ENCODE measurements around the gene DNAJC18. TPM values are rescaled to one million over a fixed set of nuclear protein-coding genes. Genes with fewer than 3 reads are reported as not detected.
"Not testable (repeated sequence)": the region's sequence is repeated elsewhere in the genome, so short reads cannot be mapped to it uniquely, and the experiment has no call there.

DNAJC18 gene
- total RNA-seq, 1 donor = 4.6 TPM

DNA sequence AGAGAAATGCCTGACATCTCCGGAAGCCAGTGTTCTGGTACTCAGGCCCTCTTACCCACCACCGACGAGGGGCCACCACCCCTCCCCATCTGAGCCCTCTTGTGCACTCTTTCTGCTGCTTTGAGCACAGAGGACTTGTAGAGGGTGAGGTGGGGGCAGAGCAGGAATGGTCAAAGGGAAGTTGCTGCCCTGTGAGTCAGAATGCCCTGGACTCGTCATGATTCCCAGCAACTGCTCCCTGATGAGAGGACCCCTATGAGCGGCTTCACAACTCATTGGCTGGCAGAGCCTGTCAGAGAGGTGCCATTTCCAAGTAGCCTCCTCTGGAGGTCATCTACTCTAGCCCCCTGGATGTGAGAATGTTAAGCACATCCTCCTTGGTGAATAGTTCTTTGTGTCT is 22.4 kb upstream of the DNAJC18 start:
- no peak for DNase-seq (ENCODE audit: low read depth in 2 of 3, low spot score in 2 of 3)

- no peak for DNase-seq (ENCODE audit: low read depth in 2 of 3, low spot score in 2 of 3)
Measured at GRCh38 chr5:139461176-139461575, 21.9 kb upstream of the DNAJC18 start.

GRCh38 chr5:139460455-139460854 is 21.1 kb upstream of the DNAJC18 start:
- no peak for DNase-seq (ENCODE audit: low read depth in 2 of 3, low spot score in 2 of 3)

- DNase-seq (ENCODE audit: low read depth in 2 of 3, low spot score in 2 of 3) = no peak
Measured at GRCh38 chr5:139459451-139459934, 20.2 kb upstream of the DNAJC18 start.

DNA sequence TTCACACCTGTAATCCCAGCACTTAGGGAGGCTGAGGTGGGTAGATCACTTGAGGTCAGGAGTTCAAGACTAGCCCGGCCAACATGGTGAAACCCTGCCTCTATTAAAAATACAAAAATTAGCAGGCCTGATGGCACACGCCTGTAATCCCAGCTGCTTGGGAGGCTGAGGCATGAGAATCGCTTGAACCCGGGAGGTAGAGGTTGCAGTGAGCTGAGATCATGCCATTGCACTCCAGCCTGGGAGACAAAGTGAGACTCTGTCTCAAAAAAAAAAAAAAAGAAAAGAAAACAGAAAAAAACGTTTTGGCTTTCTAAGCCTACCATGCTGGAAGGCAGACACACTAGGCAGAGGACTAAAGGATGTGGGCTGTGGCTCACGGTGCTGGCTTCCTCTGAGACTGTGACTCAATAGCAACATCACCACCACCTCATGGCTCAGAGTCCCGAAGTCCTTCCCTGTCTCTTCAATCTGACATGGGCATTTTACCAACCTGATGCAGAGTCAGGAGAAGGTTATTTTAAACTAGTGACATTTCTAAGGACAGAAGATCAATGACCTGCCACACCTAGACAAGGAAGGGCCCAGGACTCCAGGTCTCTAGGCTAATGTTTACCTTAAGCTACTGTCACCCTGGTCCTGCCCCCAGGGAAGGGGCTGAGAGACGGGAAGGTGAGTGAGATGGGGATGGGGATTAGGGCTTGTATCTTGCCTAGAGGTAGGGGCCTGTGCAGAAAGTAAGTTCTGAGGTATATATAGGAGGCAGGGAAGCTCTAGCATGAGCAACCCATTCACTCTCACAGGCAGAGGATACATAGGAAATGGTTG is 19.5 kb upstream of the DNAJC18 start:
- DNase-seq (ENCODE audit: low read depth in 2 of 3, low spot score in 2 of 3) = peak; percentile 60 to 89 (median 86)

DNA sequence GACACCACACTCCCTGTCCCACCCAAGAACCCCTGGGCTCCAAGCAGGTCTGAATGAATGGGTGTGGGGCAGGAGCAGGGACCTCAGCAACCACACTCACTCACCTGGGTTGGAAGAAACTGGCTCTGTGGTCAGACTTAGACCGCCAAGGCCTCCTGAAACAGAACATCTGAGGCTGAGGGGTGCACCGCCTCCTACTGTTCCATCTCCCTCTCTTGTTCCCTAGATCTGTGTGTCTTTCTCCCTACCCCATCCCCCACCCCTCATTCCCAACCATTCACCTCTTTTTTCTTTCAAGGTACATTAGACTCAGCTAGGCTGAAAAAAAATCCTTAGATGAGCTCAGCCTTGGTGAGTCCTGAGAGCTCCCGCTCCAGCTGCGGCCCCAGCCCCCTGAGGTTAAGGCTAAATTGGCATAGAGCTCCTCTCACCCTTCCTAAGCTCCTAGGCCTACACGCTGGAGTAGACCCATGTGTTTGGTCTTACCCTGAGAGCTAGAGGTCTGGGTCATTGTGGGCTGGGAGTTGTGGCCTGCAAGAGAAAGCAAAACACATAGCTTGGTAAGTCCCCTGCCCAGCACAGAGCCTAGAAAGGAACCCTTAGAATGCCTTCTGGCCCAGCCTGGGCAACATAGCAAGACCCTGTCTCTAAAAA is 18.5 kb upstream of the DNAJC18 start:
- DNase-seq (ENCODE audit: low read depth in 2 of 3, low spot score in 2 of 3) = no peak

DNA sequence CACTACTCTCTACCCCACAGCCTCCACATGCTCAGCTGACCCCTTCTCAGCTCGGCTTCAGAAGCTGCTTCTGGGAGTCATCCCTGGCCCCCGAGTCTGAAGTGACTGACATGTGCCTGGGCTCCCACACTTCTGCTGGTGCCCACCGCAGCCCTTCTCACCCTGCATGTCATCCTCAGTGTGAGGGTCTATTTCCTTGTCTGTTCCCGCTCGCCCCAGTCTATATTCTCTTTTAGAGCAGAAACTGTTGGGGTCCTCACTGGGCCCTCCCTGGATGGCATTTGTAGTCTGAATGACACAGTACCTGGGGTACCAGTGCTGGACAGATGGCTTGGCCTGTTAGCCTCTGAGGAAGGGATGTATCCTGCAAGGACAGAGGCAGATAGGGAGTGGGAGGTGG is 17.9 kb upstream of the DNAJC18 start:
- no peak for DNase-seq (ENCODE audit: low read depth in 2 of 3, low spot score in 2 of 3)

- DNase-seq (ENCODE audit: low read depth in 2 of 3, low spot score in 2 of 3) = no peak
Measured at GRCh38 chr5:139456776-139457175, 17.5 kb upstream of the DNAJC18 start.

DNA sequence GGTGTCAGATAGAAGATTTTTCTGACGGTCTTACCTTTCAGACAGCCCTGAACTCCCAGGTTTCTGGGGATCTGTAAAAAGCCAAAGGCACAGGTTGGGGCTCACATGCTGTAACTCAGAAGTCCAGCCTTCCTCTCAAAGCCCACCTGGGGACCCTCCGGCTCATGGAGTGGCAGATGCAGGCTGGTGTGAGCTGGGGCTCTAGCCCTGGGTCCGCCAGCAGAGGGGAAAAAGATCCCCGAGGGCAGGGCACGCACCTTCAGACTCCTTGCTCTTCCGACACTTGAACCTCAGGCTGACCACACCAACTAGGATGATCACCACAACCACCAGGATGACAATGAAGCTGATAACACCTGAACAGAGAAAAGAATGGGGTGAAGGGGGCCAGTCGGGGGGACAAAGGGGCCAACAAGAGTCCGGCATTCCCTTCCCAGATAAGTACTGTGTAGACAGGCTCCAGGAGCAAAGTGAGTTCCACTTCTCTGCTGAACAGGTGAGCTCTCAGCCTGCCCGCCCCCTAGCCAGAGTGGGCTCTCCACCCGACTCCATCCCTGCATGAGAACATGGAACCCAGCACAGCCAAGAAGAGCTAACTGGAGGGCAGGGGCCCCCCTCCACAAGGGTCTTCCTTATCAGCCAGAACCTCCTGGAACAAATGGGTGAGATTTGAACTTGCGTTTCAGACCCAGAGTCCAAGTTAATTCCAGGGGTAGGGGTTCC is 15.4 kb upstream of the DNAJC18 start:
- DNase-seq (ENCODE audit: low read depth in 2 of 3, low spot score in 2 of 3) = no peak

DNA sequence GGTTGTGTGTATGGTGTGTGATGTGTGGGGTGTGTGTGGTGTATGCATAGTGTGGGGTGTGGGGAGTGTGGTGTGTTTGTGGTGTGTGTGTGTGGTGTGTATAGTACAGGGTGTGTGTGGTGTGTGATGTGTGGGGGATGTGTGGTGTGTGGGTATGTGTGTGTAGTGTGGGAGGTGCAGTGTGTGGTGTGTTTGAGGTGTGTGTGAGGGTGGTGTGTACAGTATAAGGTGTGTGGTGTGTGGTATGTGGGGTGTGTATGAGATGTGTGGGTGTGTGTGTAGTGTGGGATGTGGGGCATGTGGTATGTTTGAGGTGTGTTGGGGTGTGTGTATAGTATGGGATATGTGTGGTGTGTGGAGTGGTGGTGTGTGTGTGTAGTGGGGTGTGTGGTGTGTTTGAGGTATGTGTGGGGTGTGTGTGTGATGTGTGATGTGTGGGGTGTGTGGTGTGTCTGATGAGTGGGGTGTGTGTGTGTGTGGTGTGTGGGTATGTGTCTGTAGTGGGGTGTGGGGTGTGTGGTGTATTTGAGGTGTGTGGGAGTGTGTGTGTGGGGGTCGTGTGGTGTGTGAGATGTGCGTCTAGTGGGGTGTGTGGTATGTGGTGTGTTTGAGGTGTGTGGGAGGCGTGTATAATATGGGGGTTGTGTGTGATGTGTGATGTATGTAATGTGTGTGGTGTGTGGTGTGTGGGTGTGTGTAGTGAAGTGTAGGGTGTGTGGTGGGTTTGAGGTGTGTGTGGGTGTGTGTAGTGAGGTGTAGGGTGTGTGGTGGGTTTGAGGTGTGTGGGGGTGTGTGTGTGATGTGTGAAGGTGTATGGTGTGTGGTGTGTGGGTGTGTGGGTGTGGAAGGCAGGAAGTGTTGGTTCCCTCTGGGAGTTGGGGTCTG is 14.6 kb upstream of the DNAJC18 start:
- no peak for DNase-seq (ENCODE audit: low read depth in 2 of 3, low spot score in 2 of 3)

DNA sequence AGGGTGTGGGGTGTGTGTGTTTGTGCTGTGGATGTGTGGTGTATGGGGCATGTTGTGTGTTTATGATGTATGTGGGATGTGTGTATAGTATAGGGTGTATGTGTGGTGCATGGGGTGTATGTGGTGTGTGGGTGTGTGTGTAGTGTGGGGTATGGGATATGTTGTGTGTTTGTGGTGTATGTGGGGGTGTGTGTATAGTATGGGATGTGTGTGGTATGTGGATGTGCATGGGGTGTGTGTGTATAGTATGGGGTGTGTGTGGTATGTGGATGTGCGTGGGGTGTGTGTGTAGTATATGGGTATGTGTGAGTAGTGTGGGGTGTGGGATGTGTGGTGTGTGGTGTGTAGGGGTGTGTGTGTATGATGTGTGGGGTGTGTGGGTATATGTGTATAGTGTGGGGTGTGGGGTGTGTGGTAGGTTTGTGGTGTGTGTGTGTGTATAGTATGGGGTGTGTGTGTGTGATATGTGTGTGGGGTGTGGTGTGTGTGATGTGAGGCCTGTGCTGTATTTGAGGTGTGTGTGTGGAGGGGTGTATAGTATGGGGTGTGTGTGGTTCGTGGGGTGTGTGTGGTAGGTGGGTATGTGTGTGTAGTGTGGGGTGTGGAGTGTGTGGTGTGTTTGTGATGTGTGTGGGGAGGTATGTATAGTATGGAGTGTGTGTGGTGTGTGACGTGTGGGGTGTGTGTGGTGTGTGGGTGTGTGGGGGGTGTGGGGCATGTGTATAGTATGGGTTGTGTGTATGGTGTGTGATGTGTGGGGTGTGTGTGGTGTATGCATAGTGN is 12.7 kb upstream of the DNAJC18 start:
- no peak for DNase-seq (ENCODE audit: low read depth in 2 of 3, low spot score in 2 of 3)

GRCh38 chr5:139451176-139451575 is 11.9 kb upstream of the DNAJC18 start:
- no peak for DNase-seq (ENCODE audit: low read depth in 2 of 3, low spot score in 2 of 3)

DNA sequence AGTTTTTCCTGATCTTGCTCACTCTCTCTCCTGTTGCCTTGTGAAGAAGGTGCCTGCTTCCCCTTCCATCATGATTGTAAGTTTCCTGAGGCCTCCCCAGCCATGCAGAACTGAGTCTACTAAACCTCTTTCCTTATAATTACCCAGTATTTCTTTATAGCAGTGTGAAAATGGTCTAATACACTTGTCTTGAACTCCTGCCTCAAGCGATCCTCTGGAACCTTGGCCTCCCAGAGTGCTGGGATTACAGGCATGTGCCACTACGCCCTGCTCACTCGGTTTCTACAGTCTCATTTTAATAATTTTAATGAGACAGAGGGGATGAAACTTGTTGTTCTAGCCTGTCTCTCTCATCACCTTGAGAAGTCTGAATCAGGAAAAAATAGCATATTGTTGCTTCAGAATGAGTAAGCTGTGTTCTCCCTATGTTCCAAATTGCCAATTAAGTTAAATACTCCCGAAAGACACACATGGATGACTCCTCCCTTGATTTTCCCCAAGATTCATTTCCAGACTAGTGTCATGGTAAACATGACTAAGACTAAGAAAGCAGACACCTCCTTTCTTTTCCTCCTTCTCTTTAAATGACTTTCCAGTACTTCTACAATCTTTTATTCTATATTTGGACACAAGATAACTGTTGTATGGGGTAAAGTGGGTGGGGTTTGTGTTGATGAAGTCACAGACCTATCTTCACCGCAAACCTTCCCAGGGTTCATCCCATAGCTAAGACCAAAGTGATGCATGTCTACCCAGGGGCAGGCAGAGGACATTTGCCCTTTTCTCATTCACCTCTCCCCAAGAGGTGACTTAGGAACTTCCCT is 7.8 kb upstream of the DNAJC18 start:
- DNase-seq (ENCODE audit: low read depth in 2 of 3, low spot score in 2 of 3) = no peak

- no peak for DNase-seq (ENCODE audit: low read depth in 2 of 3, low spot score in 2 of 3)
Measured at GRCh38 chr5:139445325-139446170, 6.2 kb upstream of the DNAJC18 start.

DNA sequence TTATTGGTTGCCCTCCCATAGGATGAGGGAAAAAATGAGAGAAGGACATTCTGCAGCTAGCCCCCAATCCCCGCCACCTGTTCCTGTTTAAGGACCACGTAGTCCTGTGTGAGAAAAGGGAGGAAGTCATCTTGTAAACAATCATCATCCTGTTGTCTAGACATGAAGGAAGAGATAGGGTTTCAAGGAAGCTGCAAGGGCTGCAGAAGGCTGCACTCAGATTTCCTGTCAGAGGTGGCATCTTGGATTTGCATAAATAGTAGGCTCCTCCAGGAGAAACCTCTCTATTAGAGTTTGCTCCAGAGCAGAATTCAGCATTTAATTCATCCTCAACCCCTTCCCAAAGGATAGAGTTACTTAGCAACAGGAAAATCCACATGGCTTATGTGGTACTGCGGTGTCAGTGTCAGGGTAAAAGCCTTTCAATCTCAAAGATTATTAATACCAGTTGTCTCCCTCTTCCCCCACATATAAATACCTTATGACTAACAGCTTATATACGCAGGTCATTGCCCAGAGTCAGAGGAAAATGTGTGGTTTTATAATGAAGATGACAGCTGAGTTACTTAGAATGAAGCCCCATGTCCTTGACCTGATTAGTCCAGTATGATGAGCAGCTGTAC is 4.6 kb upstream of the DNAJC18 start:
- peak in 1 of 3 donors; percentile 20 for DNase-seq (ENCODE audit: low read depth in 2 of 3, low spot score in 2 of 3)

GRCh38 chr5:139440416-139440815 is 1.1 kb upstream of the DNAJC18 start:
- DNase-seq (ENCODE audit: low read depth in 2 of 3, low spot score in 2 of 3) = not testable (repeated sequence)

DNA sequence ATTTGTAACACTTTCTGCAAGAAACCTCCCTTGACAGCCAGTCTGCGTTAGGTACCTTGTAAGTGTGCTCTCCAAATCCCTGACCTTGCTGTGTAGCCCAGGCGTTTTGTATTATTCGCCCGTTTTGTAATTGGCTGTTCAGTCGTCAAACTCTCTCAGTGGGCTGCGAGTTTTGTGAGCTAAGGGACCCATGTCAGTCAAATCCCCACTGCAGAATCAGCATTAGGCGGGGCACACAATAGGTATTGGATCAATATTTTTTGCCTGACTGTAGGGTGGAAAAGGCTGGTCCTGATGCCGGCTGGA is 665 bp downstream of the DNAJC18 start:
- no peak for DNase-seq (ENCODE audit: low read depth in 2 of 3, low spot score in 2 of 3)

- DNase-seq (ENCODE audit: low read depth in 2 of 3, low spot score in 2 of 3) = no peak
Measured at GRCh38 chr5:139435676-139436075, 3.6 kb downstream of the DNAJC18 start.
